NCI-H2171 (cell line): Measurements from ENCODE around the gene TMEM126A.
A peak's percentile ranks its signal among the peaks of the same experiment; 100 is the strongest.
"Not testable (repeated sequence)": the region's sequence is repeated elsewhere in the genome, so short reads cannot be mapped to it uniquely, and the experiment has no call there.

ENCODE experiments used
- DNase-seq: peaks from one replicate; lab custom pipeline; 2025; lab: John Stamatoyannopoulos, UW

TMEM126A gene

DNA sequence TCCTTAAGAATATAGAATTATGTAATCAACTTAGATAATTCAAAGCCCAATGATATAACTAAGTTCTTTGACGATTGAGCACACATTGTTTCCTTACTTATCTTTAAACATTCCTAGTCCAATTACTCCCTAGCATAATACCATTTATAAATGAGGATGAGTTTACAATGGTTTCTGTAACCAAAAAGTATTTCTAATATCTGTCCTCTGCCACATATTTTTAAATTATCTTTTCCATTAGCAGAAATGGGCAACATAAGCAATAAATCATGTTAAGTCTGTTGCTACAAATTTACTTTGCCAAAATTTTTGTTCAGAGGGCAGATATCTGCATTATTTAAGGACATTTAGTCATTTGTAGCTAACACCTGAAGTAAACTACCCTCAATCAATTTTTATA is 10.4 kb downstream of the TMEM126A start:
- no peak for DNase-seq

DNA sequence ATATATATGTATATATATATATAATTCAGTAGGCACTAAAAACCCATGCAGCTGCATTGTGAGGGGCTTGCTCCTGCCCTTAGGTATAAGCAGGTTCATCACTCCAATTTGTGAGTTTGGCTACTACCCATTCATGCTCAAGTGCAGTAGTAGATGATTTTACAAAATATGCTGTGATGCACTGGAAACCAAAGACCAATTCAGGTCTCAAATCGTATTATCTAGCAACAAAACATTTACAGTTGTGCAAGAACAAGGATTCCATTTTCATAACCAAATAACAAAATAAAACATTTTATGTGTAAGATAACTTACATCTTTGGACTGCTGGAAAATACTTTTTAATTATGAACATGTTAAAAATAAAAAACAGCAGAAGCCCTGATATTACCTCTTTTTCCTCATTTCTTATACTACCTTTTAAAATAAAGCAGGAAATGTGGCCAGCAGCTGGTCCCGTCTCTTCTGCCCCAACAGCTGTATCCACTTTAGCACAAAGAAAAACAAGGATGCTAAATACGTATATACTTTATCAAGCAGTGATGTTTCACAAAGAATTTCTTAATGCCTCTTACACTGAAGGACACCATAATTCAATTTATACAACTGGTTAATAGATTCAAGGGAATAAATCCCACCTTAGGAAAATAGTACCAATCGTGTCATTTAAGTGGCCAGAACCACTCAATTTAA is 14.4 kb downstream of the TMEM126A start:
- DNase-seq, result no peak

- DNase-seq, result peak; percentile 30
Observed at GRCh38 chr11:85663080-85663752, 15.4 kb downstream of the TMEM126A start.

GRCh38 chr11:85663753-85664614 is 16.2 kb downstream of the TMEM126A start:
- DNase-seq, result peak; percentile 92

DNA sequence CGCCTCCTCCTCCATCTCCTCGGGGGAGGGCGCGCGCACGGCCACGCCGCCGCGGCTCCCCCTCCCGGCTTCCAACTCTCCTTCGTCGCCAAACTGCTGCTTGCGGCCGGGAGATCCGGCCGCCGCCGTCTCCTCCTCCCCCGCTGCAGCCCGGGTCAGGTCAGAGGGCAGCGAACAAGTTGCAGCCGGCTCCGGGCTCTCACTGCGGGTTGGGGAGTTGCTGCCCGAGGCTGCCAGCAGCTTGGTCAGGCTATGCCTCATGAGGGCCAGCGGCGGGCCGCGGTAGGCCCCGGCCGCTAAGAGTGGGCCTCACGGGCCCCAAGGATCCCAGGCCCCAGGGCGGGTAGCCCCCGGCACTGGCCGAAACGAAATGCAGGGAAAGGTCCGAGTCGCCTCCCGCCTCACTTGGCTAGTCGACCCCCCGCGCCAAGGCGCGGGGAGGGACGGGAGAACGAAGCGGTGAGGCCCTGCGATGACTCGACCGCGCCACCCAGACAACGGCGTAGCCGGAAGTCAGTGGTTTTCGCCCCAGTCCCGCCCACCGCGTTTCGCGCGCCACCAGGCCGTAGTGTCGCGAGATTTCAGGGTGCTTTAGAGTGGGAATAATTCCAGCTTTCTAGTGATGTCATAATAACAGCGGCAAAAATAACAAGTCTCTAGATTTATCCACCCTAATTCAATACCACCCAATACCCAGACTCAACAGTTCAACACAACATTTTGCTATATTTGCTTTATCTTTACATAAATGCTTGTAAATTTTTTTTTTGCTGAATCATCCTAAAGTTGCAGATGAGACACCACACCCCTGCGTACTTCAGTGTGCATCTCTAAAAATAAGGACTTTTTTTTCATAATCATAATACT is 17.1 kb downstream of the TMEM126A start, which contains the start of gene CREBZF:
CREBZF (minus strand) TSS at position 515 of the 867 bp plus-strand sequence; CDS start at position 261, 254 bp downstream.
- peak; percentile 100 for DNase-seq

GRCh38 chr11:85665733-85666132 is 18.0 kb downstream of the TMEM126A start:
- DNase-seq, result no peak

DNA sequence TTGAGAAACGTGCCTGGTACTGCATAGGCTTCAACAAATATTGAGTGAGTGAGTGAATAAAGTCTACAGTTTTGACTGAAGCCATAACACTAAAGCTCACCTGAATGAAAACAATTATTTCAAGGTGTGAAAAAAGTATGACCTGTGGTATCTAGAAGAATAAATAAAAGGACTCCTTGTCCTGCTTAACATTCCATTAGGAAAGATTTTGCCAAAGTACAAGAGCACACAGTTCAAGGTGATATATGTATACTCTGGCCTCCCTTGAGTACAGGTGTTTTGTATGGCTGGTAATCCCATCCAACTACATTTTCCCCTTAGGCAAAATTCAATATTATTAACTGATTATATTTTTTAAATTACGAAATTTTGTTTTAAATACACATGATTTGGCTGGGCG is 18.9 kb downstream of the TMEM126A start:
- no peak for DNase-seq

GRCh38 chr11:85668157-85668556 is 20.4 kb downstream of the TMEM126A start:
- no peak for DNase-seq

DNA sequence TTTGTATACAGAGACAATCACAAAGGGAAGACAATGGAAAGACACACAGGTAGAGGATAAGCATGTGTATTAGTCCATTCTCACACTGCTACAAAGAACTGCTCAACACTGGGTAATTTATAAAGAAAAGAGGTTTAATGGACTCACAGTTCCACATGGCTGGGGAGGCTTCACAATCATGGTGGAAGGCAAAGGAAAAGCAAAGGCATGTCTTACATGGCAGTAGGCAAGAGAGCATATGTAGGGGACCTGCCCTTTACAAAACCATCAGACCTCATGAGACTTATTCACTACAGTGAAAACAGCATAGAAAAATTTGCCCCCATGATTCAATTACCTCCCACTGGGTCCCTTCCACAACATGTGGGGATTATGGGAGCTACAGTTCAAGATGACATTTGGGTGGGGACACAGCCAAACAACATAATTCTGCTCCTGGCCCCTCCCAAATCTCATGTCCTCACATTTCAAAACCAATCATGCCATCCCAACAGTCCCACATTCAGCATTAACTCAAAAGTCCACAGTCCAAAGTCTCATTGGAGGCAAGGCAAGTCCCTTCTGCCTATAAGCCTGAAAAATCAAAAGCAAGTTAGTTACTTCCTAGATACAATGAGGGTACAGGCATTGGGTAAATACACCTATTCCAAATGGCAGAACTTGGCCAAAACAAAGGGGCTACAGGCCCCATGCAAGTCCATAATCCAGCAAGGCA is 23.3 kb downstream of the TMEM126A start:
- not testable (repeated sequence) for DNase-seq

GRCh38 chr11:85672105-85672902 is 24.5 kb downstream of the TMEM126A start:
- DNase-seq, result no peak

DNA sequence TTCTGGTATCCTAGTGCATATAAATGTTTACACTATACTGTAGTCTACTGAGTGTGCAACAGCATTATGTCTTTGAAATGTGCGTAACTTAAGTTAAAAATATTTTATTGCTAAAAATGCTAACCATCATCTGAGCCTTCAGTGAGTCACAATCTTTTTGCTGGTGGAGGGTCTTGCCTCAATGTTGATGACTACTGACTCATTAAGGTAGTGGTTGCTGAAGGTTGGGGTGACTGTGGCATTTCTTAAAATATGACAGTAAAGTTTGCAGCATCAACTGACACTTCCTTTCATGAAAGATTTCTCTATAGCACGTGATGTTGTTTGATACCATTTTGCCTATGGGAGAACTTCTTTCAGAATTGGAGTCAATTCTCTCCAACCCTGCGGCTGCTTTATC is 25.6 kb downstream of the TMEM126A start:
- DNase-seq, result no peak

DNA sequence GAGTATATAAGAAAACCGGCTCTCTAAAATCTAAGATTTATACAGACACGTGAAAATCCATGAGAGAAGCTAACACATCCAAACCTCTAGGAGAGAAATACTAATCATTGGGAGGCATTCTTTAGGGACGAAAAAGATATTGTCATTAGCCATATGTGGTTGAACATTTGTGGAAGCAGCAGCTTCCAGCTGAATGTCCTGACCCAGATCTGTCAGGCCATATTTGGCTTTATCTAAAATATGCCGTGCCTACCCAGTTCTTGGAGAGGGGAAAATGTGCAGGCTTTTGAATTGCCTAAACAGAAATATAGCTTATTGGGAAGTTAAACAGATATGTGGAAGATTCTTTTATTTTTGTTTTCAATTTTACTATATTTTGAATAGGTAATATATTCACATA is 31.8 kb downstream of the TMEM126A start:
- DNase-seq, result no peak

GRCh38 chr11:85680897-85681296 is 33.1 kb downstream of the TMEM126A start:
- DNase-seq, result no peak

GRCh38 chr11:85682330-85683305 is 34.9 kb downstream of the TMEM126A start:
- peak; percentile 82 for DNase-seq

GRCh38 chr11:85685125-85685819 is 37.5 kb downstream of the TMEM126A start:
- no peak for DNase-seq

DNA sequence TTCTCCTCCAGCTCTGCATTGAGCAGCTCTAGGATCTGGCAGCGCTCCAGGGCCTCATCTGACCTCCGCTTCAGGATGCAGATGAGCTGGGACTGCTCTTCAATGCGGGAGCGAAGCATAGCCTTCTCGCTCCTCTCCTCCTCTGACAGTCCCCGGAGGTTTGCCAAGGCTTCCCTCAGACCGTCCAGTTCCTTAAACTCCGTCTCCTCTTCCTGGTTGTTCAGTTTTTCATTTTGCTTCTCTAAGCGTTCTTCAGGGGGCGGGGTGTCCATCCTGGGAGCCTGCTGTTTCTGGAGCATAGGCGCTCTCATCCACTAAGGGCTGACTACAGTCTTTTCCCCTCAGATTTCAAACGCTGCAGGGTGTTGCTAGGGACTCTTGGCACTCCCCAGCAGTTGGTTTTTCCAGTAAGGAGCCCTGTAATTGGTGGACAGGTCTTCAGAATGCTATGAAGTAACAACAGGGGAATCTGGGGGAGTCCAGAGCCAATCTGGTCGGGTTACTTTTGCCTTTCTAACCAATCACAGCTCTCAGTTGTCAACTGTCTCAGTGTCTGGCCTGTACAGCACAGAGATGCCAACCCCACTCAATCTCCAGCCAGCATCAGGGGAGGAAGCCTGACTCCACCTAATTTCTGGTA is 38.2 kb downstream of the TMEM126A start, which contains the start of gene CCDC89:
CCDC89 (minus strand) TSS at position 376 of the 640 bp plus-strand sequence; CDS start at position 311, 65 bp downstream.
- DNase-seq, result no peak

GRCh38 chr11:85694385-85694980 is 46.7 kb downstream of the TMEM126A start:
- peak; percentile 57 for DNase-seq
